ENCODE measurements around the gene ATP10B.

- no peak for TF ChIP-seq CTCF (IDR thresholded peaks at IDR 0.05; ENCODE audit: insufficient read depth, low read length, poor library complexity, severe bottlenecking)
- TF ChIP-seq EZH2phosphoT487 (conservative IDR thresholded peaks at IDR 0.05; ENCODE audit: low read length), result no peak
Observed at GRCh38 chr5:160534125-160534524, 317.9 kb downstream of the ATP10B start.
